GM12878 (cell line): Measurements from ENCODE around the gene CHPT1. TPM values are rescaled to one million over a fixed set of nuclear protein-coding genes. Genes with fewer than 3 reads are reported as not detected.

Experiments used
- ATAC-seq: fragments of 200-7000 bp; cut with Tn5 transposase; 3 replicates; pipeline ENCODE4 v1.9.1; 2020; ENCODE audit warnings: mild to moderate bottlenecking, moderate library complexity
- BruUV-seq: library from RNA; stranded (reverse); fragments of 400-500 nt; replicated peaks from 2 replicates; lab custom pipeline; 2021; lab: Mats Ljungman, UMichigan
- CTCF ChIA-PET: fragments of 300-600 bp; sonication (Branson Sonifier 250); formaldehyde crosslinking; extraction: SDS; loops from one replicate; lab custom pipeline; 2021; ENCODE audit warnings: inconsistent platforms; lab: Yijun Ruan, JAX
- POLR2A ChIA-PET: fragments of 350-600 bp; formaldehyde crosslinking; extraction: SDS; loops from one replicate; lab custom pipeline; 2021; ENCODE audit warnings: inconsistent platforms; lab: Charles Lee
- RAD21 ChIA-PET: fragments of 300-600 bp; sonication (Branson Sonifier 250); formaldehyde crosslinking; loops from one replicate; lab custom pipeline; 2023; ENCODE audit warnings: antibody characterized with exemption; ENCODE audit not compliant: unreplicated experiment; lab: Charles Lee
- SMC1A ChIA-PET: fragments of 300-600 bp; sonication (Branson Sonifier 250); formaldehyde crosslinking; loops from one replicate; lab custom pipeline; 2023; ENCODE audit not compliant: unreplicated experiment, uncharacterized antibody; lab: Charles Lee
- DNase-seq: peaks from one replicate; pipeline ENCODE4 v3.0.0-alpha.2; 2011; ENCODE audit warnings: low read depth, low spot score
- FAIRE-seq: peaks from 3 replicates; lab custom pipeline; 2011; peaks lifted over from hg19 to GRCh38; lab: Jason Lieb, UNC
- H2AFZ ChIP-seq: 2 replicates; pipeline ENCODE4 v1.6.0; 2011; ENCODE audit warnings: low read depth, low read length, control low read depth; ENCODE audit not compliant: control insufficient read depth
- H3K27ac ChIP-seq: 2 replicates; pipeline ENCODE4 v1.5.1; 2011; ENCODE audit warnings: control low read depth; ENCODE audit not compliant: control insufficient read depth, insufficient read depth
- H3K27me3 ChIP-seq, 2 experiments: replicated peaks in 1 of 2; 2 replicates each; pipeline versions ENCODE4 v1.6.0 to v1.6.1; 2011; ENCODE audit warnings: low read length in 1 of 2; ENCODE audit not compliant: control insufficient read depth in 2 of 2, insufficient read depth in 2 of 2
- H3K36me3 ChIP-seq, 2 experiments: 2 replicates each; pipeline ENCODE4 v1.5.1; 2011; ENCODE audit warnings: low read length in 1 of 2; ENCODE audit not compliant: control insufficient read depth in 2 of 2, insufficient read depth in 2 of 2
- H3K4me1 ChIP-seq: 2 replicates; pipeline ENCODE4 v1.6.1; 2011; ENCODE audit warnings: mild to moderate bottlenecking, low read length, moderate library complexity, mixed read lengths; ENCODE audit not compliant: control insufficient read depth, insufficient read depth
- H3K4me2 ChIP-seq: 2 replicates; pipeline ENCODE4 v1.6.0; 2011; ENCODE audit warnings: control low read depth; ENCODE audit not compliant: control insufficient read depth, insufficient read depth
- H3K4me3 ChIP-seq: fragments of 200-600 bp; sonication (generic); 2 replicates; pipeline ENCODE4 v1.5.1; 2016
- H3K79me2 ChIP-seq: 2 replicates; pipeline ENCODE4 v1.6.0; 2011; ENCODE audit warnings: low read length; ENCODE audit not compliant: control insufficient read depth, insufficient read depth
- H3K9ac ChIP-seq: 2 replicates; pipeline ENCODE4 v1.8.0; 2011; ENCODE audit warnings: low read length, control low read depth, mixed read lengths; ENCODE audit not compliant: control insufficient read depth, insufficient read depth
- H3K9me3 ChIP-seq: replicated peaks from 3 replicates; pipeline ENCODE4 v1.5.1; 2011; ENCODE audit warnings: mild to moderate bottlenecking, low read length; ENCODE audit not compliant: control insufficient read depth, insufficient read depth
- H4K20me1 ChIP-seq: 2 replicates; pipeline ENCODE4 v1.6.0; 2011; ENCODE audit not compliant: control insufficient read depth, insufficient read depth
- RAD51 ChIP-seq: fragments of 450-650 bp; IDR thresholded peaks from 2 replicates; pipeline ENCODE4 v1.6.1; 2016; ENCODE audit warnings: moderate library complexity, mild to moderate bottlenecking, inconsistent platforms
- WGBS: methylation state at CpG from one replicate; pipeline ENCODE4 v1.1.6; 2016; ENCODE audit warnings: low lambda C conversion rate; ENCODE audit not compliant: insufficient replicate concordance, insufficient coverage; ENCODE audit errors: missing lambda C conversion rate; 5-methylcytosine and 5-hydroxymethylcytosine counted together
- in situ Hi-C: fragments of 300-500 bp; cut with MboI; formaldehyde crosslinking; loops from 9 replicates; pipeline ENCODE4 v1.14.3; 2018; ENCODE audit warnings: mixed read lengths
- intact Hi-C: fragments of 100-400 bp; cut with micrococcal nuclease; formaldehyde crosslinking; loops from one replicate; pipeline ENCODE4 v1.14.2; 2022; ENCODE audit not compliant: unreplicated experiment
- polyA plus RNA-seq, 11 experiments: library from polyadenylated mRNA; depleted of rRNA in 4 of 11; unstranded in 6 of 11; stranded (reverse) in 5 of 11; fragments of >200 nt; fragmentation: Nextera tagmentation in 4 of 11; fragmentation: Illumina TruSeq in 1 of 11; extraction: Ambion mirVana in 4 of 11; extraction: Trizol in 1 of 11; gene quantifications; 1 replicate in 1 of 11; 2 replicates in 10 of 11; pipeline versions ENCODE4 v1.2.1 to v1.2.3, GENCODE V29; 2011 to 2016; ENCODE audit warnings: inconsistent platforms in 2 of 11, missing spikeins in 2 of 11, low read depth in 1 of 11
- total RNA-seq, 4 experiments: library from RNA; depleted of rRNA in 3 of 4; stranded (reverse); fragments of >200 nt in 3 of 4; fragmentation: Illumina TruSeq in 1 of 4; extraction: Trizol in 1 of 4; gene quantifications; 2 replicates each; pipeline versions ENCODE4 v1.2.1 to v1.2.3, GENCODE V29; 2013 to 2021
- TF ChIP-seq, protein P1 (sequence below): fragments of 450-650 bp; IDR thresholded peaks from 2 replicates; pipeline ENCODE4 v1.6.1; 2017; ENCODE audit warnings: low read depth, mild to moderate bottlenecking, moderate library complexity
- TF ChIP-seq, protein P2 (sequence below), 3 experiments: IDR thresholded peaks in 2 of 3; conservative IDR thresholded peaks in 1 of 3; 2 replicates each; pipeline ENCODE4 v1.5.1; 2011; ENCODE audit warnings: low read depth in 3 of 3, low read length in 3 of 3, mild to moderate bottlenecking in 3 of 3, control low read depth in 2 of 3, moderate library complexity in 2 of 3, inconsistent platforms in 1 of 3, mixed read lengths in 1 of 3; ENCODE audit not compliant: control insufficient read depth in 2 of 3, insufficient read depth in 1 of 3; ENCODE audit errors: extremely low read depth in 1 of 3

The CHPT1 gene
- total and polyA plus RNA-seq, 10 of the 15 experiments (the other 5 are each of a cell fraction or from before 2014, with no cell fraction given): 0.85 to 10.2 (median 3.9) TPM

DNA sequence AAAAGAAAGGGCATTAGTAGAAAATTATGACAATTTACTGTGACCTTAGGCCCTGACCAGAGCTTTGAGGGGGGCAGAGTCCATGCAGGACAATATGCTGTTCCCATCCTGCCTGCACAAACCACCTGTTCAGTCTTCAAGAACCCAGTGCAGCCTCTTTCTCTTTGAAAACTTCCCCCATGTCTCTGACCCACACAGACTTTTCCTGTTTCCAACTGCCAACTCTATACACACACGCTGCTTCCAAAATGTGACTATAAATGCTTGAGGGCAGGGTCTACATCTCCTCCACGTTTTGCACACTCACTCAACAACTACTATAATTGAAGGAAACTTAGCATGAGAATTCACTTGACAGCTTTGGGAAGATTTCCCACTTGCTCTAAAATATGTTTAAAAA is 78.4 kb downstream of the CHPT1 start:
- Histone ChIP-seq H3K4me1 (no peaks in the 10 kb centered on the region), H3K4me3 (no peak overlapping the region), H3K9me3 (no peaks in the 10 kb centered on the region; the same call in 2 of the 3 replicates), H3K79me2 (no peaks in the 10 kb centered on the region), H3K27me3 (no peaks in the 10 kb centered on the region), H4K20me1 (no peaks in the 10 kb centered on the region), H3K27ac (no peak overlapping the region), H3K36me3 (peaks cover 3 to 7% of the 10 kb centered on the region in 2 experiments; a peak in 2 of 4 replicates), H2AFZ (no peak overlapping the region), H3K9ac (no peak overlapping the region), H3K4me2 (no peak overlapping the region)
- BruUV-seq: no TSS peak
- WGBS: 73% methylated on average over 2 of the region's 2 CpGs
- in situ Hi-C loops (loop anchor here (10.0 kb wide), 1 partner anchor 59 kb away; the partner anchor contains the start of gene GNPTAB), intact Hi-C loops (loop anchor here (10.0 kb wide), 2 partner anchors 289 to 1039 kb away; partner anchors contain the start of gene WASHC3)
- ATAC-seq (no peak), FAIRE-seq (no peak), DNase-seq (no peak)
- ChIA-PET RAD21 (interaction anchor here (0.7 to 2.7 kb wide), 6 partner anchors 14 to 64 kb away, joined by 3 to 9 read pairs (median 4); partner anchors contain the start of gene GNPTAB), SMC1A (interaction anchor here (0.7 to 3.3 kb wide), 8 partner anchors 11 to 64 kb away, joined by 3 to 15 read pairs (median 6); no protein-coding TSS in a partner anchor), POLR2A (interaction anchor here (1.0 to 1.1 kb wide), 2 partner anchors 26 to 49 kb away, joined by 3 to 5 read pairs; no protein-coding TSS in a partner anchor), CTCF (interaction anchor here (0.9 to 7.6 kb wide), 5 partner anchors 17 to 125 kb away, joined by 4 to 63 read pairs (median 14); partner anchors contain the start of gene GNPTAB)
- no peak for TF ChIP-seq RAD51
- TF ChIP-seq, protein P1, sequence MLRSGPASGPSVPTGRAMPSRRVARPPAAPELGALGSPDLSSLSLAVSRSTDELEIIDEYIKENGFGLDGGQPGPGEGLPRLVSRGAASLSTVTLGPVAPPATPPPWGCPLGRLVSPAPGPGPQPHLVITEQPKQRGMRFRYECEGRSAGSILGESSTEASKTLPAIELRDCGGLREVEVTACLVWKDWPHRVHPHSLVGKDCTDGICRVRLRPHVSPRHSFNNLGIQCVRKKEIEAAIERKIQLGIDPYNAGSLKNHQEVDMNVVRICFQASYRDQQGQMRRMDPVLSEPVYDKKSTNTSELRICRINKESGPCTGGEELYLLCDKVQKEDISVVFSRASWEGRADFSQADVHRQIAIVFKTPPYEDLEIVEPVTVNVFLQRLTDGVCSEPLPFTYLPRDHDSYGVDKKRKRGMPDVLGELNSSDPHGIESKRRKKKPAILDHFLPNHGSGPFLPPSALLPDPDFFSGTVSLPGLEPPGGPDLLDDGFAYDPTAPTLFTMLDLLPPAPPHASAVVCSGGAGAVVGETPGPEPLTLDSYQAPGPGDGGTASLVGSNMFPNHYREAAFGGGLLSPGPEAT: no peak

DNA sequence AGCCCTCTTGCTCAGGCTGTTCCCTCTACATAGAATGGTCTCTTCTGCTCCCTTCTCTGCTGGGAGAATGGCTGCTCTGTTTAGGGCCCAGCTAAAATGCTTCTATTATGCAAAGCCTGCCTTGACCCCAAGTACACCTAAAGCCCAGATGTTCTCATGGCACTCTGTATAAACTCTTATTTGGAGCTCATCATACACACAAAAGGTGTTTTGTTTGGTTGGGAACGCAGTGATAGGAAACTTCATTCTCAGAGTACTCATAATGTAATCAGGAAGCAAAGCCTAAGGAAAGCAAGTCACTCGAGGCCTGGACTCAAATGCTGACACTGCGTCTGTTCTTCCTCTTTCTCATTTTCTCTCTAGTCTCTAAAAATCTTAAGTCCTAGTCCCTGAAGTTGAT is 80.0 kb downstream of the CHPT1 start:
- no peaks in the 10 kb centered on the region for H3K27me3 ChIP-seq
- BruUV-seq: no TSS peak
- no peaks in the 10 kb centered on the region; the same call in 2 of the 3 replicates for H3K9me3 ChIP-seq
- no peaks in the 10 kb centered on the region for H3K4me1 ChIP-seq
- FAIRE-seq (no peak), DNase-seq (no peak), ATAC-seq (no peak)
- RAD21 ChIA-PET: interaction anchor here (2.1 to 2.7 kb wide), 2 partner anchors 53 to 63 kb away, joined by 6 to 9 read pairs; no protein-coding TSS in a partner anchor
- intact Hi-C loops (loop anchor here (10.0 kb wide), 2 partner anchors 287 to 1037 kb away; partner anchors contain the start of gene WASHC3), in situ Hi-C loops (loop anchor here (10.0 kb wide), 1 partner anchor 57 kb away; the partner anchor contains the start of gene GNPTAB)
- H3K4me3 ChIP-seq: no peak overlapping the region
- H3K9ac ChIP-seq: no peak overlapping the region
- POLR2A ChIA-PET: interaction anchor here (1.0 kb wide), 1 partner anchor 51 kb away, joined by 4 read pairs; no protein-coding TSS in a partner anchor
- TF ChIP-seq, protein P2, sequence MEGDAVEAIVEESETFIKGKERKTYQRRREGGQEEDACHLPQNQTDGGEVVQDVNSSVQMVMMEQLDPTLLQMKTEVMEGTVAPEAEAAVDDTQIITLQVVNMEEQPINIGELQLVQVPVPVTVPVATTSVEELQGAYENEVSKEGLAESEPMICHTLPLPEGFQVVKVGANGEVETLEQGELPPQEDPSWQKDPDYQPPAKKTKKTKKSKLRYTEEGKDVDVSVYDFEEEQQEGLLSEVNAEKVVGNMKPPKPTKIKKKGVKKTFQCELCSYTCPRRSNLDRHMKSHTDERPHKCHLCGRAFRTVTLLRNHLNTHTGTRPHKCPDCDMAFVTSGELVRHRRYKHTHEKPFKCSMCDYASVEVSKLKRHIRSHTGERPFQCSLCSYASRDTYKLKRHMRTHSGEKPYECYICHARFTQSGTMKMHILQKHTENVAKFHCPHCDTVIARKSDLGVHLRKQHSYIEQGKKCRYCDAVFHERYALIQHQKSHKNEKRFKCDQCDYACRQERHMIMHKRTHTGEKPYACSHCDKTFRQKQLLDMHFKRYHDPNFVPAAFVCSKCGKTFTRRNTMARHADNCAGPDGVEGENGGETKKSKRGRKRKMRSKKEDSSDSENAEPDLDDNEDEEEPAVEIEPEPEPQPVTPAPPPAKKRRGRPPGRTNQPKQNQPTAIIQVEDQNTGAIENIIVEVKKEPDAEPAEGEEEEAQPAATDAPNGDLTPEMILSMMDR (IDR thresholded peaks at IDR 0.05 in 2 of 3, conservative IDR thresholded peaks at IDR 0.05 in 1 of 3; ENCODE audit: control insufficient read depth in 2 of 3, extremely low read depth in 1 of 3, insufficient read depth in 1 of 3, low read depth in 3 of 3, low read length in 3 of 3): no peak
- H3K36me3 ChIP-seq: peaks cover 3 to 9% of the 10 kb centered on the region in 2 experiments; a peak in 3 of 4 replicates
- whole genome bisulfite sequencing: 92% methylated on average over 3 of the region's 3 CpGs
- H2AFZ ChIP-seq: no peak overlapping the region
- CTCF ChIA-PET: interaction anchor here (1.0 to 7.6 kb wide), 8 partner anchors 10 to 363 kb away, joined by 3 to 63 read pairs (median 4); partner anchors contain the start of gene GNPTAB
- H3K79me2 ChIP-seq: no peaks in the 10 kb centered on the region
- no peaks in the 10 kb centered on the region for H4K20me1 ChIP-seq
- no peak overlapping the region for H3K27ac ChIP-seq
- SMC1A ChIA-PET: interaction anchor here (0.7 to 3.3 kb wide), 7 partner anchors 10 to 71 kb away, joined by 3 to 15 read pairs (median 4); no protein-coding TSS in a partner anchor
- H3K4me2 ChIP-seq: no peak overlapping the region
